Smooth muscle cell (in vitro differentiated cells): ENCODE results near the gene PARVB. TPM values are rescaled to one million over a fixed set of nuclear protein-coding genes. Genes with fewer than 3 reads are reported as not detected.

ENCODE experiments used
- DNase-seq: peaks from one replicate; lab custom pipeline; 2025; ENCODE audit not compliant: unreplicated experiment; lab: John Stamatoyannopoulos, UW
- H2AFZ ChIP-seq: fragments of 200-600 bp; sonication (generic); 2 replicates; pipeline ENCODE4 v1.6.0; 2016; ENCODE audit warnings: antibody characterized with exemption, low read depth, mild to moderate bottlenecking
- H3F3A ChIP-seq: fragments of 200-600 bp; sonication (generic); 2 replicates; pipeline ENCODE4 v1.6.0; 2017; ENCODE audit warnings: antibody characterized with exemption, low read depth
- H3K27ac ChIP-seq: fragments of 200-600 bp; sonication (generic); 2 replicates; pipeline ENCODE4 v1.5.1; 2016; ENCODE audit warnings: low read depth, mild to moderate bottlenecking
- H3K27me3 ChIP-seq: fragments of 200-600 bp; sonication (generic); 2 replicates; pipeline ENCODE4 v1.6.1; 2016; ENCODE audit warnings: low read depth, mild to moderate bottlenecking
- H3K36me3 ChIP-seq: fragments of 200-600 bp; sonication (generic); 2 replicates; pipeline ENCODE4 v1.5.1; 2016; ENCODE audit warnings: low read depth
- H3K4me1 ChIP-seq: fragments of 200-600 bp; sonication (generic); 2 replicates; pipeline ENCODE4 v1.5.1; 2016; ENCODE audit warnings: low read depth
- H3K4me2 ChIP-seq: fragments of 200-600 bp; sonication (generic); 2 replicates; pipeline ENCODE4 v1.6.0; 2016; ENCODE audit warnings: mild to moderate bottlenecking
- H3K4me3 ChIP-seq: fragments of 200-600 bp; sonication (generic); 2 replicates; pipeline ENCODE4 v1.5.1; 2016; ENCODE audit warnings: mild to moderate bottlenecking
- H3K79me2 ChIP-seq: fragments of 200-600 bp; sonication (generic); 2 replicates; pipeline ENCODE4 v1.6.0; 2016; ENCODE audit warnings: low read depth, mild to moderate bottlenecking
- H3K9ac ChIP-seq: fragments of 200-600 bp; sonication (generic); 2 replicates; pipeline ENCODE4 v1.6.0; 2016; ENCODE audit warnings: low read depth
- H3K9me3 ChIP-seq: fragments of 200-600 bp; sonication (generic); replicated peaks from 2 replicates; pipeline ENCODE4 v1.5.1; 2016; ENCODE audit warnings: low read depth
- H4K20me1 ChIP-seq: fragments of 200-600 bp; sonication (generic); 2 replicates; pipeline ENCODE4 v1.6.0; 2016; ENCODE audit warnings: low read depth
- CTCF ChIP-seq: fragments of 200-600 bp; sonication (generic); IDR thresholded peaks from 2 replicates; pipeline ENCODE4 v1.5.1; 2017; ENCODE audit warnings: borderline replicate concordance, mild to moderate bottlenecking, antibody characterized with exemption; ENCODE audit not compliant: insufficient read depth, poor library complexity, severe bottlenecking
- WGBS: methylation state at CpG from one replicate; pipeline ENCODE4 v1.1.7; 2016; ENCODE audit warnings: low lambda C conversion rate; 5-methylcytosine and 5-hydroxymethylcytosine counted together
- polyA plus RNA-seq: library from polyadenylated mRNA; unstranded; fragments of >200 nt; fragmentation: Nextera tagmentation; extraction: Ambion mirVana; gene quantifications from 2 replicates; pipeline ENCODE4 v1.2.1, GENCODE V29; 2016
- total RNA-seq: library from RNA; depleted of rRNA; stranded (reverse); fragments of >200 nt; gene quantifications from 2 replicates; pipeline ENCODE4 v1.2.3, GENCODE V29; 2014

Gene PARVB
- total and polyA plus RNA-seq, 2 experiments from 2014 or later, result 35.1 to 36.6 TPM

DNA sequence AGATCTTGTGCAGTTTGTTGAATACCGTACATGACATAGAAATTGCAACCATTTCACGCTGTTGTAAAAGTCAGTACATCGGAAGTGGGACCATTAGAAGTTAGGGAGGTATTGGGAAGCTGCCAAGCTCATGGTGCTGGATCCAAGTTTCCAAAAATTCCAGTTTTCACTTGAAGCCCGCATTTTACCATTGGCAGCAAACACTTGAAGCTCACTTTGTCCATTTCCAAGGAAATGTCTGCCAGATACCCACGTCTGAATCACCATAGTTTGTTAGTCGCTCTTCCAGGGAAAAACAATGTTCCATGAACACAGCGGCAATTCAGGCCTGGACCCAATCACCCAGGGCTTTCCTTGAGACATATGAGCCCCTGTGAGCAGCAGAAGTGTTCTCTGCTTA is 22.6 kb upstream of the PARVB start:
- no peaks in the 10 kb centered on the region for H3K79me2 ChIP-seq
- H3F3A ChIP-seq, result no peaks in the 10 kb centered on the region
- no peak overlapping the region for H3K9ac ChIP-seq
- no peaks in the 10 kb centered on the region for H3K9me3 ChIP-seq
- H2AFZ ChIP-seq, result no peak overlapping the region
- no peak overlapping the region for H3K27ac ChIP-seq
- no peak overlapping the region for H3K4me2 ChIP-seq
- H3K4me1 ChIP-seq, result no peaks in the 10 kb centered on the region
- DNase-seq, result no peak
- no peak overlapping the region for H3K4me3 ChIP-seq
- no peaks in the 10 kb centered on the region for H3K36me3 ChIP-seq
- 92% methylated on average over 7 of the region's 7 CpGs for WGBS
- no peak for TF ChIP-seq CTCF
- H4K20me1 ChIP-seq, result no peaks in the 10 kb centered on the region
- H3K27me3 ChIP-seq, result no peaks in the 10 kb centered on the region

GRCh38 chr22:44002324-44002723 is 21.8 kb upstream of the PARVB start:
- Histone ChIP-seq H3K79me2 (no peaks in the 10 kb centered on the region), H3F3A (no peaks in the 10 kb centered on the region), H3K36me3 (no peaks in the 10 kb centered on the region), H3K4me3 (no peak overlapping the region), H3K9me3 (no peaks in the 10 kb centered on the region), H4K20me1 (no peaks in the 10 kb centered on the region), H3K4me2 (no peak overlapping the region), H2AFZ (no peak overlapping the region), H3K9ac (no peak overlapping the region), H3K27ac (no peak overlapping the region), H3K27me3 (no peaks in the 10 kb centered on the region), H3K4me1 (no peaks in the 10 kb centered on the region)
- no peak for TF ChIP-seq CTCF
- 86% methylated on average over 11 of the region's 11 CpGs for WGBS
- no peak for DNase-seq

DNA sequence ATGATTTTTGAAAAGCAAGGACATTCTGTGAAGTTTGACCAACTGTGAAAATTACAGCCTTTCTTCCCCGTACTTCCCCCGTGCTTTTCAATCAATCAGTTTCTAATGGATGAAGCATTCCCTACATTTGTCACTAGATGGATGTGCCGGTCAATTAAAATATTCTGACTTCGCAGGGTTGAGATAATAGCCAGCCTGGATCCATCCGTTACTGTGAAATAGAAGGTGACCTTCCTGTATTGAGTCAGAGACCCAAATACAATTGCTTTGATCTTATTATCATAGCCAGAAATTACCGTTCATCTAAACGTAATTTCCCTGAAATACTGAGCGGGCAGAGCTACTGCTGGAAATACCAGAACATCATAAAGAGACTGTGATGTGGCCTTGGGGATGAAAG is 21.1 kb upstream of the PARVB start:
- no peak for TF ChIP-seq CTCF
- Histone ChIP-seq H4K20me1 (no peaks in the 10 kb centered on the region), H3K27ac (no peak overlapping the region), H3K4me1 (no peaks in the 10 kb centered on the region), H3K9me3 (no peaks in the 10 kb centered on the region), H3K4me2 (no peak overlapping the region), H3K36me3 (no peaks in the 10 kb centered on the region), H3F3A (no peaks in the 10 kb centered on the region), H3K9ac (no peak overlapping the region), H3K79me2 (no peaks in the 10 kb centered on the region), H3K27me3 (no peaks in the 10 kb centered on the region), H3K4me3 (no peak overlapping the region), H2AFZ (no peak overlapping the region)
- 93% methylated on average over 8 of the region's 8 CpGs for whole genome bisulfite sequencing
- DNase-seq, result no peak

- DNase-seq, result no peak
- H4K20me1 ChIP-seq, result no peaks in the 10 kb centered on the region
- no peak overlapping the region for H3K9ac ChIP-seq
- H3K36me3 ChIP-seq, result no peaks in the 10 kb centered on the region
- no peak for TF ChIP-seq CTCF
- no peaks in the 10 kb centered on the region for H3K9me3 ChIP-seq
- H3K4me2 ChIP-seq, result no peak overlapping the region
- H3F3A ChIP-seq, result no peaks in the 10 kb centered on the region
- H3K4me1 ChIP-seq, result no peaks in the 10 kb centered on the region
- H2AFZ ChIP-seq, result no peak overlapping the region
- no peaks in the 10 kb centered on the region for H3K27me3 ChIP-seq
- H3K4me3 ChIP-seq, result no peak overlapping the region
- no peak overlapping the region for H3K27ac ChIP-seq
- no peaks in the 10 kb centered on the region for H3K79me2 ChIP-seq
- WGBS, result 72% methylated on average over 7 of the region's 7 CpGs
Measured at GRCh38 chr22:44003405-44004103, 20.5 kb upstream of the PARVB start.
